ES-I3 (cell line): ENCODE measurements around the gene ISL2.
A peak's percentile ranks its signal among the peaks of the same experiment; 100 is the strongest.
"Not testable (repeated sequence)": the region's sequence is repeated elsewhere in the genome, so short reads cannot be mapped to it uniquely, and the experiment has no call there.

Experiments used
- H3K36me3 ChIP-seq: 2 replicates; pipeline ENCODE4 v1.6.1; 2013; ENCODE audit warnings: mild to moderate bottlenecking, low read length, control low read depth, moderate library complexity; ENCODE audit not compliant: insufficient read depth
- H3K4me1 ChIP-seq: 2 replicates; pipeline ENCODE4 v1.6.1; 2013; ENCODE audit warnings: mild to moderate bottlenecking, control low read depth, low read length; ENCODE audit not compliant: insufficient read depth
- H3K9ac ChIP-seq: 2 replicates; pipeline ENCODE4 v1.6.1; 2013; ENCODE audit warnings: low read depth, mild to moderate bottlenecking, low read length, moderate library complexity
- H3K9me3 ChIP-seq: 2 replicates; pipeline ENCODE4 v1.6.1; 2013; ENCODE audit warnings: mild to moderate bottlenecking, low read length, moderate library complexity; ENCODE audit not compliant: control insufficient read depth, insufficient read depth

ISL2 gene

DNA sequence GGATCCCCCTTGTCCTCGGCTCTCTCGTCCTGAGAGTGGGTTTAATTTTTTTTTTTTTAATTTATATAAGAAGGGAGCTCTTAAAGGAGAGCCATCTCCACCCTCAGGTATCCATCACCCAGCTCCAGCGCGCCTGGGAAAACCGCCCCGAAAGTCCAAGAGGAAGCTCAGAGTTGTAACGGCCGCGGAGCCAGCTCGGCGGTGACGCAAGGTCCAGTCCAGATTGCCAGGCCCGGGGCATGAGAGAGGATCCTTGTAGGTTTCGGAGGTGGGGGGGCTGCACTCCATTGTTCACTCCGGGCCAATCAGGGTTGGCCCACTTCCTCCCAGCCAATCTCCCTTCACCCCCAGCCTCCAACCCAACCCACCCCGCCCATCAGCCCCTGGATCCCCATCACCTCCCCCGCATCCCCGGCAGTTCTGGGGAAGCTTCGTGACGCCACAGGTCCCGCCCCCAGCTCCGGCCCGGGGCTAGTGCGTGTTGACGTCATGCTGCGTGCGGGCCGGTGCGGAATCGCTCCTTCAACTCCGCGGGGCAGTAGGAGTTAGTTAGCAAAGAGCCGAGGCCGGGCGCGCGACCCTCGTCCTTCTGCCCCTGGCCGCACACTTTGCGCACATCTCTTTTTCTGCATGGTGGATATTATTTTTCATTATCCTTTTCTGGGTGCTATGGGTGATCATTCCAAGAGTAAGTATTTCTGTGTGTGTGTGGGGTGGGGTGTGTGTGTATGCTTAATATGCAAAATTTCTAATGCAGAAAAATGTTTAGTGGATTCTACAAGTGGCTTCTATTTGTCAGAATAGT, at the start of gene ISL2:
Gene ISL2, plus strand, starts transcription at position 520 of the 805 bp plus-strand sequence. Its CDS starts 111 bp downstream, at position 631.
- no peaks in the 10 kb centered on the region for H3K9me3 ChIP-seq
- H3K36me3 ChIP-seq = no peaks in the 10 kb centered on the region
- H3K4me1 ChIP-seq = peaks cover 9% of the 10 kb centered on the region; the same call in 1 of the 2 replicates
- H3K9ac ChIP-seq = peak within 1 kb of the TSS; percentile 60

GRCh38 chr15:76289582-76289981, 47.0 kb upstream of the ISL2 start:
- H3K36me3 ChIP-seq = no peaks in the 10 kb centered on the region
- H3K4me1 ChIP-seq = no peaks in the 10 kb centered on the region
- no peaks in the 10 kb centered on the region for H3K9me3 ChIP-seq

DNA sequence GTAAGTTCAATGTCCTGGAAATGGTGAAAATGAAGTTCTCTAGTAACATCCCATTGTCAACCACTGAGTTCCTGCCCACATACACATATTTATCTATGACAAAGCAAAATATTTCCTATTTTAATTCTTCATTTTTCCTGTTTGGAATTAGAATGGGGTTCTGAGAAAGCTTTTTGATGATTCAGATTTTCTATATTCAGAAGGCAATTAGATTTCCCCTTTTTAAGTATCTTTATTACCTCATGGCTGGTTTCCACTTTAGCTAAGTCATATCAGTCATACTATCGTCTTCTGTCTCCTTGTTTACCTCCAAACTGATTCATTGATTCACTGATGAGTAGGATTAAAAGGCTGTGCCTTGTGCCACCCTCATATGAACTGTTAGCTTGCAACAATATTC, 43.2 kb upstream of the ISL2 start:
- Histone ChIP-seq H3K9me3 (no peaks in the 10 kb centered on the region), H3K9ac (no peak overlapping the region), H3K4me1 (no peaks in the 10 kb centered on the region), H3K36me3 (no peaks in the 10 kb centered on the region)

More at GRCh38 chr15:76289582-76289981, 47.0 kb upstream of the ISL2 start:
- H3K9ac ChIP-seq = no peak overlapping the region

- not testable (repeated sequence) for H3K4me1 ChIP-seq, H3K9me3 ChIP-seq, H3K9ac ChIP-seq, H3K36me3 ChIP-seq
Measured at GRCh38 chr15:76294463-76294862, 42.1 kb upstream of the ISL2 start.

- Histone ChIP-seq H3K36me3 (no peaks in the 10 kb centered on the region), H3K4me1 (no peaks in the 10 kb centered on the region), H3K9ac (no peak overlapping the region), H3K9me3 (no peaks in the 10 kb centered on the region)
Measured at GRCh38 chr15:76296849-76297248, 39.7 kb upstream of the ISL2 start.

- H3K36me3 ChIP-seq, H3K9me3 ChIP-seq, H3K9ac ChIP-seq, H3K4me1 ChIP-seq: not testable (repeated sequence)
Measured at GRCh38 chr15:76297951-76298350, 38.6 kb upstream of the ISL2 start.

DNA sequence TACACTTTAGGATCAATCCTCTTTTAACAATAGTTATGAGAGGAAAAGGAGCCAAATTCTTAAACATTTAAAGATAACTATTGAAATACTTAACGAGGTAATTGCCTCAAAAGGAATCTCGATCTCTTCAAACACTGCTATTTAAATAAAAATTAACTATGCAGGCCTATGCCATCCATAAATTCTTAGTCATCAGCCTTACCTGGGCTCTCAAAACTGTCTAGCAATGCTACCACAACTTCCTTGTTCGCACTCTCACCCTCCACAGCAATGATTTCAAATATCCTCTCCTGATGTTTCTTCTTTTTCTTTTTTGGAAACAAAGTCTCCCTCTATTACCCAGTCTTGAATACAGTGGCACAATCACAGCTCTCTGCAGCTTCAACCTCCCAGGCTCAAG, 37.6 kb upstream of the ISL2 start:
- H3K9ac ChIP-seq = no peak overlapping the region
- H3K36me3 ChIP-seq = no peaks in the 10 kb centered on the region

GRCh38 chr15:76299786-76300185, 36.8 kb upstream of the ISL2 start:
- Histone ChIP-seq H3K9me3 (no peaks in the 10 kb centered on the region), H3K4me1 (no peaks in the 10 kb centered on the region), H3K36me3 (no peaks in the 10 kb centered on the region), H3K9ac (no peak overlapping the region)

More for the DNA sequence above, 37.6 kb upstream of the ISL2 start:
- Histone ChIP-seq H3K9me3 (no peaks in the 10 kb centered on the region), H3K4me1 (no peaks in the 10 kb centered on the region)

DNA sequence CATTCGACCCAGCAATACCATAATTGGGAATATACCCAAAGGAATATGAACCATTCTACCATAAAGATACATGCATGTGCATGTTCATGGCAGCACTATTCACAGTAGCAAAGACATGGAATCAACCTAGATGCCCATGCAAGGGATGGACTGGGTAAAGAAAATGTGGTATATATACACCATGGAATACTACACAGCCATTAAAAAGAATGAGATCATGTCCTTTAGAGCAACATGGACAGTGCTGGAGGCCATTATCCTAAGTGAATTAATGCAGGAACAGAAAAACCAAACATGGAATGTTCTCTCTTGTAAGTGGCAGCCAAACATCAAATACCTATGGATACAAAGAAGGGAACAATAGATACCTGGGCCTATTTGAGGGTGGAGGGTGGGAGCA, 32.7 kb upstream of the ISL2 start:
- no peak overlapping the region for H3K9ac ChIP-seq
- H3K4me1 ChIP-seq = no peaks in the 10 kb centered on the region
- H3K36me3 ChIP-seq = no peaks in the 10 kb centered on the region
- H3K9me3 ChIP-seq = no peaks in the 10 kb centered on the region

- Histone ChIP-seq H3K36me3 (no peaks in the 10 kb centered on the region), H3K9me3 (no peaks in the 10 kb centered on the region), H3K9ac (peak overlapping the region; percentile 85; the same call in 1 of the 2 replicates), H3K4me1 (peaks cover 11% of the 10 kb centered on the region; the same call in 1 of the 2 replicates)
Measured at GRCh38 chr15:76309601-76310330, 26.8 kb upstream of the ISL2 start.

- Histone ChIP-seq H3K4me1 (peaks cover 11% of the 10 kb centered on the region; the same call in 1 of the 2 replicates), H3K9ac (peak overlapping the region; percentile 85)
Measured at GRCh38 chr15:76310475-76311099, 26.0 kb upstream of the ISL2 start.

DNA sequence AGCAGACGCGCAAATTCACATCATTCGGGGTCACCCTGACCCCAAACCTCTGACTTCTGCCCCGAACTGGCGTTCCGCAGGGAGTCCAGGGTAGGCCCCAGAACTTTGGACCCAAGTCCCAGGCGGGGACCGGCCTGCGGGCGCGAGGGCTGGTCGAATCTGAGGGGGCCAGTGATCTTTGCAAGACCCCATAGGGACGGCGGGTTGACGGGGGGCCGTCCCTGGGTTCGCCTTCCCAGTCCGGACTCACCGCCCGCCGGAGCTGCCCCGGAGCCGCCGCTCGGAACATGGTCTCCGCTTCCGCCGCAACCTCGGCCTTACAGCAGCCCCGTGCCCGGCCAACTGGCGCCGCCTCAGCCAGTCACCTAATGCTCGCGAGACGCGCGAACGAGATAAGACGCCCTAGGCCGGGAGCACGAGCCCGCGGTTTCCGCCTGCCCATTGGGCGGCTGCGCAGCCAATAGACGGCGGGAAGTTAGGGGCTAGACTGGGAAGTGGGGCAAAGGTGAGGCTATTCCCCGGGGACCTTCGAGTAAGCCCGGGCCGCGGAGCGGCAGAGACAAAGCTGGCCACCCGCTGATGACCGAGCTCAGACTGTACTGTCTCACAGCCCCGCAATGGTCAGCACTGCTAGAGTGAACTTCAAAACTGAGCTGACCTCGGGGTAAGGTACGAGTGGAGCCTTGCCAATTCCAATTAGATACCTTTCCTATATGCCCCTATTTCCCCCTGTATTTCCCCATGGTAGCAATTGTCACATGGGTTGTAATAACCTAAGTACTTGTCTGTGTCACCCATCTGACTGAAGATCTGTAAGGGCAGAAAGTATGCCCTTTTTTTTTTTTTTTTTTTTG, 25.2 kb upstream of the ISL2 start, which contains the start of gene ETFA:
Gene ETFA, minus strand, starts transcription at position 370 of the 854 bp plus-strand sequence. Its CDS starts 81 bp downstream, at position 289.
- H3K36me3 ChIP-seq = no peaks in the 10 kb centered on the region
- no peaks in the 10 kb centered on the region for H3K9me3 ChIP-seq
- peaks cover 11% of the 10 kb centered on the region; the same call in 1 of the 2 replicates for H3K4me1 ChIP-seq
- H3K9ac ChIP-seq = peak within 1 kb of the TSS; percentile 85

More at GRCh38 chr15:76310475-76311099, 26.0 kb upstream of the ISL2 start:
- Histone ChIP-seq H3K9me3 (no peaks in the 10 kb centered on the region), H3K36me3 (no peaks in the 10 kb centered on the region)

DNA sequence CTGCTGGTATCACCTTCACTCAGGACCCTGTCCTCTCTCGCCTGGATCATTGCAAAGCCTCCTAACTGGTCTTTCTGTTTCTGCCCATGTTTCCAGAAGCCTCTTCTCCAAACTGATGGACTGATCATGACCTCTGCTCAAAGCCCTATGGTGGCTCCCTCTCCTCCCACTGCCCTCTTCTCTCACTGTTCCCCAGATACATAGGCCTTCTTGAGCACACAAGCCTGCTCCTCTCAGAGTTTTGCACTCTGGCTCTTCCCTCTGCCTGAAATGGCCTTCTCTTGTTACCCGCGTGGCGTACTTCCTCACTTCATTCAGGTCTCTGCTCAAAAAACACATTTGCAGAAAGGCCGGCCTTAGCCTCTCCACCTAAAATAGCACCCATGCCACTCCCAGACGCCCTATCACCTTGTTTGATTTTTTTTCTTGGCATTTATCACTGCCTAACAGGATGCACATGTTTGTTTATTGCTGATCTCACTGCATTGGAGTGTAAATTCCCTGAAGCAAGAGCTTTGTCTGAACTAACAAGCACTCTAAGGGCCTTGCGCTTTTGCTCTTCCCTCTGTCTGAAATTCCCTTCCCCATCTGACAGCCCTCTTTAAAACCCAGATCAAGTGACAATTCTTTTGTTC, 23.9 kb upstream of the ISL2 start:
- Histone ChIP-seq H3K9ac (no peak overlapping the region), H3K4me1 (peaks cover 11% of the 10 kb centered on the region; the same call in 1 of the 2 replicates), H3K9me3 (no peaks in the 10 kb centered on the region), H3K36me3 (no peaks in the 10 kb centered on the region)
